Measurements from ENCODE around the gene GIN1. TPM values are rescaled to one million over a fixed set of nuclear protein-coding genes. Genes with fewer than 3 reads are reported as not detected.

Gene GIN1
- total RNA-seq, 1 experiment from 2014 or later: 7.9 TPM

GRCh38 chr5:103120607-103121200, 766 bp upstream of the GIN1 start:
- Histone ChIP-seq H3K27ac (peak overlapping the region; percentile 96; the same call in 1 of the 2 replicates), H3K4me1 (replicated peaks; ENCODE audit: insufficient read depth) (peaks cover 27% of the 10 kb centered on the region), H3K27me3 (ENCODE audit: insufficient read depth, low read depth) (no peaks in the 10 kb centered on the region), H3K36me3 (ENCODE audit: low read depth) (no peaks in the 10 kb centered on the region), H2AFZ (peak overlapping the region; percentile 90), H3K79me2 (ENCODE audit: low read depth) (peaks cover 65% of the 10 kb centered on the region), H3F3A (ENCODE audit: insufficient read depth, low read depth) (peaks cover 10% of the 10 kb centered on the region), H3K9me2 (ENCODE audit: insufficient read depth) (no peaks in the 10 kb centered on the region), H4K20me1 (ENCODE audit: insufficient read depth) (no peaks in the 10 kb centered on the region), H3K4me2 (peak overlapping the region; percentile 85), H3K9me3 (ENCODE audit: insufficient read depth, low read depth) (no peaks in the 10 kb centered on the region), H3K4me3 (peak overlapping the region; percentile 77)
- no peak for DNase-seq
- TSS peak; percentile 77 for BruUV-seq (replicated peaks)
- intact Hi-C loops (cut with micrococcal nuclease; ENCODE audit: unreplicated experiment): loop anchor here (1.0 kb wide), 1 partner anchor 138 kb away; the partner anchor contains the start of gene MACIR
- TF ChIP-seq, protein P1, sequence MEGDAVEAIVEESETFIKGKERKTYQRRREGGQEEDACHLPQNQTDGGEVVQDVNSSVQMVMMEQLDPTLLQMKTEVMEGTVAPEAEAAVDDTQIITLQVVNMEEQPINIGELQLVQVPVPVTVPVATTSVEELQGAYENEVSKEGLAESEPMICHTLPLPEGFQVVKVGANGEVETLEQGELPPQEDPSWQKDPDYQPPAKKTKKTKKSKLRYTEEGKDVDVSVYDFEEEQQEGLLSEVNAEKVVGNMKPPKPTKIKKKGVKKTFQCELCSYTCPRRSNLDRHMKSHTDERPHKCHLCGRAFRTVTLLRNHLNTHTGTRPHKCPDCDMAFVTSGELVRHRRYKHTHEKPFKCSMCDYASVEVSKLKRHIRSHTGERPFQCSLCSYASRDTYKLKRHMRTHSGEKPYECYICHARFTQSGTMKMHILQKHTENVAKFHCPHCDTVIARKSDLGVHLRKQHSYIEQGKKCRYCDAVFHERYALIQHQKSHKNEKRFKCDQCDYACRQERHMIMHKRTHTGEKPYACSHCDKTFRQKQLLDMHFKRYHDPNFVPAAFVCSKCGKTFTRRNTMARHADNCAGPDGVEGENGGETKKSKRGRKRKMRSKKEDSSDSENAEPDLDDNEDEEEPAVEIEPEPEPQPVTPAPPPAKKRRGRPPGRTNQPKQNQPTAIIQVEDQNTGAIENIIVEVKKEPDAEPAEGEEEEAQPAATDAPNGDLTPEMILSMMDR (conservative IDR thresholded peaks at IDR 0.05): no peak
- no peak for TF ChIP-seq EZH2 (IDR thresholded peaks at IDR 0.05; ENCODE audit: low read depth)
- ChIA-PET CTCF (no interaction called here), POLR2A (ENCODE audit: unreplicated experiment) (interaction anchor here (0.6 kb wide), 1 partner anchor 30 kb away, joined by 6 read pairs; no protein-coding TSS in a partner anchor)

GRCh38 chr5:103119070-103119764, 721 bp downstream of the GIN1 start:
- Histone ChIP-seq H3K27me3 (ENCODE audit: insufficient read depth, low read depth) (no peaks in the 10 kb centered on the region), H3K4me1 (replicated peaks; ENCODE audit: insufficient read depth) (peaks cover 35% of the 10 kb centered on the region), H3K36me3 (ENCODE audit: low read depth) (no peaks in the 10 kb centered on the region), H2AFZ (peak overlapping the region; percentile 93), H3K9me3 (ENCODE audit: insufficient read depth, low read depth) (no peaks in the 10 kb centered on the region), H3K9me2 (ENCODE audit: insufficient read depth) (no peaks in the 10 kb centered on the region), H3K4me2 (peak overlapping the region; percentile 88), H3K4me3 (peak overlapping the region; percentile 77), H3F3A (ENCODE audit: insufficient read depth, low read depth) (peaks cover 10% of the 10 kb centered on the region), H3K27ac (peak overlapping the region; percentile 96), H3K79me2 (ENCODE audit: low read depth) (peaks cover 68% of the 10 kb centered on the region), H4K20me1 (ENCODE audit: insufficient read depth) (no peaks in the 10 kb centered on the region)
- no peak for DNase-seq
- intact Hi-C loops (cut with micrococcal nuclease; ENCODE audit: unreplicated experiment): no loop called here
- ChIA-PET POLR2A (ENCODE audit: unreplicated experiment) (interaction anchor here (0.8 kb wide), 1 partner anchor 139 kb away, joined by 17 read pairs; the partner anchor contains the start of gene MACIR), CTCF (no interaction called here)
- no peak for TF ChIP-seq EZH2 (IDR thresholded peaks at IDR 0.05; ENCODE audit: low read depth)
- TF ChIP-seq, protein P1 (conservative IDR thresholded peaks at IDR 0.05): no peak
- TSS peak; percentile 97 for BruUV-seq (replicated peaks)

GRCh38 chr5:103117471-103117991, 2.4 kb downstream of the GIN1 start:
- intact Hi-C loops (cut with micrococcal nuclease; ENCODE audit: unreplicated experiment): no loop called here
- H3K9me2 ChIP-seq (ENCODE audit: insufficient read depth): no peaks in the 10 kb centered on the region
- peaks cover 60% of the 10 kb centered on the region for H3K79me2 ChIP-seq (ENCODE audit: low read depth)
- no peak for DNase-seq
- BruUV-seq (replicated peaks): no TSS peak
- peaks cover 35% of the 10 kb centered on the region for H3K4me1 ChIP-seq (replicated peaks; ENCODE audit: insufficient read depth)
- no peak overlapping the region for H3K4me2 ChIP-seq
- ChIA-PET CTCF (no interaction called here), POLR2A (ENCODE audit: unreplicated experiment) (no interaction called here)
- no peaks in the 10 kb centered on the region for H3K36me3 ChIP-seq (ENCODE audit: low read depth)
- 0 out of 2 replicates have a peak overlapping the region, but pooled peaks have one; percentile 9 for H3K4me3 ChIP-seq
- no peaks in the 10 kb centered on the region for H3K27me3 ChIP-seq (ENCODE audit: insufficient read depth, low read depth)
- H2AFZ ChIP-seq: no peak overlapping the region
- no peak for TF ChIP-seq EZH2 (IDR thresholded peaks at IDR 0.05; ENCODE audit: low read depth)
- TF ChIP-seq, protein P1 (conservative IDR thresholded peaks at IDR 0.05): no peak
- no peak overlapping the region for H3K27ac ChIP-seq
- H4K20me1 ChIP-seq (ENCODE audit: insufficient read depth): no peaks in the 10 kb centered on the region
- no peaks in the 10 kb centered on the region for H3K9me3 ChIP-seq (ENCODE audit: insufficient read depth, low read depth)
- H3F3A ChIP-seq (ENCODE audit: insufficient read depth, low read depth): peaks cover 10% of the 10 kb centered on the region

All from PC-9 (cell line).